Heart left ventricle (tissue), 13 donors: ENCODE results near the gene TAF5L.

ENCODE experiments used
- POLR2A ChIP-seq, 2 donors: fragments of 450-650 bp; IDR thresholded peaks; one replicate each; pipeline ENCODE4 v1.6.1; 2017; ENCODE audit warnings: antibody characterized with exemption in 2 of 2, mild to moderate bottlenecking in 2 of 2, moderate library complexity in 2 of 2
- TF ChIP-seq, protein P1 (sequence below), 12 donors: fragments of 200-600 bp; sonication (generic) in 4 of 12; IDR thresholded peaks; one replicate each; pipeline versions ENCODE4 v1.5.0 to v1.8.0; 2018 to 2022; ENCODE audit warnings: antibody characterized with exemption in 12 of 12, mild to moderate bottlenecking in 5 of 12
- donor health status: ischemic (EF 13 %, LVEDD 7.1; RV severe dilation, severe dysfunction).
- donor health status: DM: no; HTN: yes; CAD: no.
- donor health status: DM: no; HTN: no; CAD: no.
- donor health status: ischemic (EF 25% LVEDD 6.9; RV normal size, moderate dysfunction).
- donor health status: ischemic (EF 25% LVEDD 5.7; RV mildly dilated, moderate dysfunction).
- donor health status: ischemic (EF 35%, LVEDD 5.7; RV mildly dilated, moderate dysfunction).
- donor health status: nonischemic (EF 11% LVEDD 7.7; RV severe dilation, severe dysfunction).
- donor health status: DM: yes; HTN: yes; CAD: no.
- donor health status: PGD.
- donor health status: ischemic (EF 29% LVEDD 5.4; RV normal size, mild dysfunction).
- donor health status: nonischemic (EF 23%, LVEDD 6.1; RV moderate dilation, normal function).

DNA sequence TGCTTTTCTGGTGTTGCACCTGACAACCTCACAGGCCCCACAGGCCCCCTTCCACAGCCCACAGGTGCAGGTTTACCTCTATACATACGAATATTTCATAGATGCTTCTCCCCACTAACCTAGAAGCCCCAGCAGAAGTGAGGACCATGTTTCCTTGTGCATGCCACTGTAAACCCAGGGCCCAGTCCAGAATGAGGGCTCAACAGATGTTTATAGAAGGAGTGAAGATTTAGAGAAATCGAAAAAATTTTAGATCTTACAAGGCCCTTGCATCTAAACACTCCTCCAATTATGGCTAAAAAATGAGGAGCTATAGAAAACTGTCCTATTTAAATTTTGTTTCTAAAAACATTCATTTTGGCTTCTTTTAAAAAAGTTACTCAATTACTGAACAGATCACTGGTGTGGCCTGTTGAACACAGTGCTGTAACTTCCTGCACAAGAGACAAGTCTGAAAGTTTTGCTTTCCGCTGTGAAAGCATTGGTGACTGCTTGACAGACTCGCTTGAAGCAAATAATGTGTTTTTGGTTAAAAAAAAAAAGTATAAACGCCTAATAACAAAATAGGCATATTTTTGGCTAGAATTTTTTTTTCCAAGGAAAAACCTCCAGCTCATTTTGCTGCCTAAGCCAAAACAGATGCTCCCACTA lies 68.6 kb downstream of the TAF5L start:
- no peak for TF ChIP-seq POLR2A (IDR thresholded peaks at IDR 0.05)
- TF ChIP-seq, protein P1, sequence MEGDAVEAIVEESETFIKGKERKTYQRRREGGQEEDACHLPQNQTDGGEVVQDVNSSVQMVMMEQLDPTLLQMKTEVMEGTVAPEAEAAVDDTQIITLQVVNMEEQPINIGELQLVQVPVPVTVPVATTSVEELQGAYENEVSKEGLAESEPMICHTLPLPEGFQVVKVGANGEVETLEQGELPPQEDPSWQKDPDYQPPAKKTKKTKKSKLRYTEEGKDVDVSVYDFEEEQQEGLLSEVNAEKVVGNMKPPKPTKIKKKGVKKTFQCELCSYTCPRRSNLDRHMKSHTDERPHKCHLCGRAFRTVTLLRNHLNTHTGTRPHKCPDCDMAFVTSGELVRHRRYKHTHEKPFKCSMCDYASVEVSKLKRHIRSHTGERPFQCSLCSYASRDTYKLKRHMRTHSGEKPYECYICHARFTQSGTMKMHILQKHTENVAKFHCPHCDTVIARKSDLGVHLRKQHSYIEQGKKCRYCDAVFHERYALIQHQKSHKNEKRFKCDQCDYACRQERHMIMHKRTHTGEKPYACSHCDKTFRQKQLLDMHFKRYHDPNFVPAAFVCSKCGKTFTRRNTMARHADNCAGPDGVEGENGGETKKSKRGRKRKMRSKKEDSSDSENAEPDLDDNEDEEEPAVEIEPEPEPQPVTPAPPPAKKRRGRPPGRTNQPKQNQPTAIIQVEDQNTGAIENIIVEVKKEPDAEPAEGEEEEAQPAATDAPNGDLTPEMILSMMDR (IDR thresholded peaks at IDR 0.05), result no peak
